ENCODE results near the gene PTPN1. TPM values are rescaled to one million over a fixed set of nuclear protein-coding genes. Genes with fewer than 3 reads are reported as not detected.

Gene PTPN1
- total RNA-seq, 1 experiment from 2014 or later: 36.6 TPM

GRCh38 chr20:50510706-50511542, 741 bp downstream of the PTPN1 start:
- DNase-seq (ENCODE audit: low spot score): peak; percentile 57

- no peak for DNase-seq (ENCODE audit: low spot score)
These were observed 2.1 kb downstream of the PTPN1 start for GRCh38 chr20:50512323-50512722.

- no peak for DNase-seq (ENCODE audit: low spot score)
These were observed 3.2 kb downstream of the PTPN1 start for GRCh38 chr20:50513169-50514034.

- DNase-seq (ENCODE audit: low spot score): no peak
These were observed 3.8 kb downstream of the PTPN1 start for GRCh38 chr20:50514035-50514337.

- no peak for DNase-seq (ENCODE audit: low spot score)
These were observed 4.6 kb downstream of the PTPN1 start for GRCh38 chr20:50514750-50515149.

GRCh38 chr20:50515471-50516106, 5.4 kb downstream of the PTPN1 start:
- DNase-seq (ENCODE audit: low spot score): no peak

- DNase-seq (ENCODE audit: low spot score): no peak
These were observed 6.2 kb downstream of the PTPN1 start for GRCh38 chr20:50516180-50516934.

GRCh38 chr20:50516935-50517816, 7.0 kb downstream of the PTPN1 start:
- DNase-seq (ENCODE audit: low spot score): no peak

GRCh38 chr20:50517817-50518154, 7.6 kb downstream of the PTPN1 start:
- DNase-seq (ENCODE audit: low spot score): no peak

- DNase-seq (ENCODE audit: low spot score): no peak
These were observed 8.1 kb downstream of the PTPN1 start for GRCh38 chr20:50518270-50518721.

- DNase-seq (ENCODE audit: low spot score): no peak
These were observed 9.0 kb downstream of the PTPN1 start for GRCh38 chr20:50519036-50519762.

- no peak for DNase-seq (ENCODE audit: low spot score)
These were observed 10.2 kb downstream of the PTPN1 start for GRCh38 chr20:50520222-50520880.

- no peak for DNase-seq (ENCODE audit: low spot score)
These were observed 11.3 kb downstream of the PTPN1 start for GRCh38 chr20:50521221-50522052.

- DNase-seq (ENCODE audit: low spot score): no peak
These were observed 12.0 kb downstream of the PTPN1 start for GRCh38 chr20:50522053-50522674.

- DNase-seq (ENCODE audit: low spot score): no peak
These were observed 13.5 kb downstream of the PTPN1 start for GRCh38 chr20:50523552-50524167.

GRCh38 chr20:50525681-50526080, 15.5 kb downstream of the PTPN1 start:
- no peak for DNase-seq (ENCODE audit: low spot score)

- peak; percentile 39 for DNase-seq (ENCODE audit: low spot score)
These were observed 16.3 kb downstream of the PTPN1 start for GRCh38 chr20:50526403-50526989.

Data from HT-29 (cell line).